IMR-90 (cell line): ENCODE measurements around the gene RASSF6.

Source experiments
- NFE2L2 ChIP-seq: fragments of 150-350 bp; IDR thresholded peaks from 2 replicates; pipeline ENCODE4 v1.6.1; 2016; ENCODE audit warnings: low read depth, mild to moderate bottlenecking, low read length
- POLR2A ChIP-seq: IDR thresholded peaks from 2 replicates; pipeline ENCODE4 v1.6.1; 2012; ENCODE audit warnings: mild to moderate bottlenecking, low read depth, low read length
- RAD21 ChIP-seq: IDR thresholded peaks from 2 replicates; pipeline ENCODE4 v1.6.1; 2012; ENCODE audit warnings: low read length, improper control_type of control experiment
- RFX5 ChIP-seq: IDR thresholded peaks from 2 replicates; pipeline ENCODE4 v1.8.0; 2012; ENCODE audit warnings: low read depth, mild to moderate bottlenecking, low read length, moderate library complexity
- TF ChIP-seq, protein P1 (sequence below): fragments of 150-350 bp; IDR thresholded peaks from 2 replicates; pipeline ENCODE4 v1.6.1; 2017; ENCODE audit warnings: mild to moderate bottlenecking, antibody characterized with exemption, low read length, low read depth
- TF ChIP-seq, protein P2 (sequence below): conservative IDR thresholded peaks from 2 replicates; pipeline ENCODE4 v1.5.1; 2012; ENCODE audit warnings: mild to moderate bottlenecking, low read depth, low read length, improper control_type of control experiment

DNA sequence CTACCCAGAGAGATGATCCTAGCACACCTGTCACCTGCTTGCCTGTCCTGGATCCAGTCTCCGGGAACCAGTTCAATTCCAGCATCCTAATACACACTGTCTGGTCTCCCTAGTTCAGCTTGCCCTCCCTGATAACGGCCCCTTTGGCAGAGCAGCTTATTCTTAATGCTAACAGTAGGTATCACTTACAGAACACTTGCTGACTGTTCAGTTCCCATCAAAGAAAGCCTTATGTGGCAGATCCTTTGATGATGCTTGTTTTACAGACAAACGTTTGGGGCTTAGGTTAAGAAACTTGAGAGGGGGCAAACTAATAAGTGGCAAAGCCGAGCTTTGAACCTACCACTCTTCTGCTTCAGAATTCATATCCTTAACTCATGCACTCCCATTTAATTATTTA is 890 bp downstream of the RASSF6 start:
- TF ChIP-seq NFE2L2 (no peak), RAD21 (no peak), RFX5 (no peak), POLR2A (no peak)
- TF ChIP-seq, protein P1, sequence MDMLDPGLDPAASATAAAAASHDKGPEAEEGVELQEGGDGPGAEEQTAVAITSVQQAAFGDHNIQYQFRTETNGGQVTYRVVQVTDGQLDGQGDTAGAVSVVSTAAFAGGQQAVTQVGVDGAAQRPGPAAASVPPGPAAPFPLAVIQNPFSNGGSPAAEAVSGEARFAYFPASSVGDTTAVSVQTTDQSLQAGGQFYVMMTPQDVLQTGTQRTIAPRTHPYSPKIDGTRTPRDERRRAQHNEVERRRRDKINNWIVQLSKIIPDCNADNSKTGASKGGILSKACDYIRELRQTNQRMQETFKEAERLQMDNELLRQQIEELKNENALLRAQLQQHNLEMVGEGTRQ, result no peak
- TF ChIP-seq, protein P2, sequence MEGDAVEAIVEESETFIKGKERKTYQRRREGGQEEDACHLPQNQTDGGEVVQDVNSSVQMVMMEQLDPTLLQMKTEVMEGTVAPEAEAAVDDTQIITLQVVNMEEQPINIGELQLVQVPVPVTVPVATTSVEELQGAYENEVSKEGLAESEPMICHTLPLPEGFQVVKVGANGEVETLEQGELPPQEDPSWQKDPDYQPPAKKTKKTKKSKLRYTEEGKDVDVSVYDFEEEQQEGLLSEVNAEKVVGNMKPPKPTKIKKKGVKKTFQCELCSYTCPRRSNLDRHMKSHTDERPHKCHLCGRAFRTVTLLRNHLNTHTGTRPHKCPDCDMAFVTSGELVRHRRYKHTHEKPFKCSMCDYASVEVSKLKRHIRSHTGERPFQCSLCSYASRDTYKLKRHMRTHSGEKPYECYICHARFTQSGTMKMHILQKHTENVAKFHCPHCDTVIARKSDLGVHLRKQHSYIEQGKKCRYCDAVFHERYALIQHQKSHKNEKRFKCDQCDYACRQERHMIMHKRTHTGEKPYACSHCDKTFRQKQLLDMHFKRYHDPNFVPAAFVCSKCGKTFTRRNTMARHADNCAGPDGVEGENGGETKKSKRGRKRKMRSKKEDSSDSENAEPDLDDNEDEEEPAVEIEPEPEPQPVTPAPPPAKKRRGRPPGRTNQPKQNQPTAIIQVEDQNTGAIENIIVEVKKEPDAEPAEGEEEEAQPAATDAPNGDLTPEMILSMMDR, result no peak
